A549 treated with ZK216348 at 1 μM for 4 hours (cell line): ENCODE data around the gene KRT32. TPM values are rescaled to one million over a fixed set of nuclear protein-coding genes. Genes with fewer than 3 reads are reported as not detected.

Experiments
- total RNA-seq: library from RNA; stranded (reverse); fragments of 200-300 nt; extraction: Qiagen RNA extraction; gene quantifications from 5 replicates; pipeline ENCODE4 v1.2.3, GENCODE V29; 2022; ENCODE audit warnings: low read depth

Gene KRT32
- total RNA-seq, result not detected in 5 replicates

GRCh38 chr17:41466988-41467387 lies at the start of gene KRT32:
Gene KRT32 (minus strand): TSS chr17:41467386. CDS start chr17:41467325, 61 bp downstream.

GRCh38 chr17:41505007-41505808 lies 38.0 kb upstream of the KRT32 start, which contains the start of gene KRT13:
Gene KRT13 (minus strand): TSS chr17:41505612. CDS start chr17:41505550, 62 bp downstream.

DNA sequence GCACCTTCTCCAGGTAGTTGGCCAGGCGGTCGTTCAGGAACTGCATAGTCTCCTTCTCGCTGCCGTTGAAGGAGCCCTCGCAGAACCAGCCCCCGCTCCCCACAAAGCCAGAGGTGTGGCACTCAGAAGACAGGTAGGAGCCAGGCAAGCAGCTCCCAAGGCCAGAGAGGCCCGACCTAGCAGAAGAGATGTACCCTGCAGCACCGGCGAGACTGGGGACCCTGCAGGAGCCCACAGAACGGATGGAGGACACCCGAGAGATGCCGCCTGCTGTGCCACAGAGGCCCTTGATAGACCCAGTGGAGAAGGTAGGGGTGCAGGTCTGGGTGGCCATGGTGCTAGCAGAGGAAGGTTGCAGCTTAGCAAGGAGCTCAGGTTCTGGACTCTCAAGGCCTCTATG lies 22.3 kb upstream of the KRT32 start, which contains the start of gene KRT36:
Gene KRT36, minus strand, starts transcription at position 380 of the 400 bp plus-strand sequence. Its CDS starts 46 bp downstream, at position 334.

DNA sequence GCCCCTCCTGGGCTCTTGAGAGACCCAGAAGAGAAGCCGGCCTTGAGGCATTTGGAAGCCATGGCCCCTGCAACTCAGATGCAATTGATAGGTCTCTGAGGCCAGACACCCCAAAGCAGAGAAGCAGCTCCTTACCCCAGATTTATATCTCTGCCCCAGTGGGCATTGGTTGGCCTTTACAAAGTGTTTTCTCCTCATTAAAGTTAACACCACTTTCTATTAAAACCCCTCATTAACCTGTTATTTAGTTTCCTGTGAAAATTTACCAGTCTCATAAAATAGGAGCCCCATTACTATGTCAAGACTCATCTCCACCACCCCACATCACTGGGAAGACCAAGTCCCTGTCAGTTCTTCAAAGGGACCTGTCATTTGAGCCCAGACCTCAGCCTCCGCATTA lies 13.8 kb upstream of the KRT32 start, which contains the start of gene KRT35:
Gene KRT35, minus strand, starts transcription at position 116 of the 400 bp plus-strand sequence. Its CDS starts 54 bp downstream, at position 62.

GRCh38 chr17:41440531-41441033 lies 26.6 kb downstream of the KRT32 start, which contains the start of gene KRT38:
Gene KRT38 (minus strand): TSS chr17:41440983. CDS start chr17:41440921, 62 bp downstream.

GRCh38 chr17:41424111-41424635 lies 43.0 kb downstream of the KRT32 start, which contains the start of gene KRT37:
Gene KRT37 (minus strand): TSS chr17:41424585. CDS start chr17:41424523, 62 bp downstream.

Other genes starting within 250 kb of the KRT32 start
- gene KRTAP9-2, start 240.7 kb downstream of the KRT32 start, total RNA-seq, result not detected in 5 replicates
- gene KRTAP9-3, start 234.9 kb downstream of the KRT32 start, total RNA-seq, result not detected in 5 replicates
- not detected in 5 replicates for gene KRTAP9-8, start 229.4 kb downstream of the KRT32 start, total RNA-seq
- gene KRTAP9-4, start 217.7 kb downstream of the KRT32 start, total RNA-seq, result not detected in 5 replicates
- not detected in 5 replicates for gene KRTAP9-9, start 212.0 kb downstream of the KRT32 start, total RNA-seq
- gene KRTAP9-6, start 202.0 kb downstream of the KRT32 start, total RNA-seq, result not detected in 5 replicates
- not detected in 5 replicates for gene KRTAP9-7, start 191.7 kb downstream of the KRT32 start, total RNA-seq
- gene KRTAP29-1, start 164.5 kb downstream of the KRT32 start, total RNA-seq, result not detected in 5 replicates
- not detected in 5 replicates for gene KRTAP16-1, start 158.1 kb downstream of the KRT32 start, total RNA-seq
- not detected in 5 replicates for gene KRTAP17-1, start 151.7 kb downstream of the KRT32 start, total RNA-seq
- gene KRT33A, start 116.6 kb downstream of the KRT32 start, total RNA-seq, result not detected in 5 replicates
- not detected in 5 replicates for gene KRT33B, start 97.6 kb downstream of the KRT32 start, total RNA-seq
- 0.20 to 0.78 TPM (median 0.31 TPM) in 5 replicates for gene KRT34, start 85.1 kb downstream of the KRT32 start, total RNA-seq
- gene KRT31, start 69.8 kb downstream of the KRT32 start, total RNA-seq, result not detected in 5 replicates
- not detected in 5 replicates for gene KRT37, start 42.8 kb downstream of the KRT32 start, total RNA-seq
- not detected in 5 replicates for gene KRT38, start 26.4 kb downstream of the KRT32 start, total RNA-seq
- gene KRT35, start 13.8 kb upstream of the KRT32 start, total RNA-seq, result not detected in 5 replicates
- not detected in 5 replicates for gene KRT36, start 22.5 kb upstream of the KRT32 start, total RNA-seq
- 0.21 to 0.28 TPM in 2 of 5 replicates, not detected in the others for gene KRT13, start 38.2 kb upstream of the KRT32 start, total RNA-seq
- 3.1 to 5.1 TPM (median 4.0 TPM) in 5 replicates for gene KRT15, start 51.5 kb upstream of the KRT32 start, total RNA-seq
- 32.9 to 64.6 TPM (median 54.2 TPM) in 5 replicates for gene KRT19, start 60.9 kb upstream of the KRT32 start, total RNA-seq
- gene KRT9, start 104.7 kb upstream of the KRT32 start, total RNA-seq, result not detected in 5 replicates
- 0.08 to 0.15 TPM (median 0.14 TPM) in 3 of 5 replicates, not detected in the others for gene KRT14, start 119.5 kb upstream of the KRT32 start, total RNA-seq
- gene KRT16, start 145.4 kb upstream of the KRT32 start, total RNA-seq, result 0.38 to 1.2 TPM (median 0.89 TPM) in 5 replicates
- gene KRT17, start 157.2 kb upstream of the KRT32 start, total RNA-seq, result 0.92 to 1.7 TPM (median 1.0 TPM) in 5 replicates
- gene EIF1, start 221.5 kb upstream of the KRT32 start, total RNA-seq, result 1,212 to 1,763 TPM (median 1,340 TPM) in 5 replicates
- not detected in 5 replicates for gene GAST, start 244.9 kb upstream of the KRT32 start, total RNA-seq